Measurements from ENCODE around the gene CYP3A5.

DNA sequence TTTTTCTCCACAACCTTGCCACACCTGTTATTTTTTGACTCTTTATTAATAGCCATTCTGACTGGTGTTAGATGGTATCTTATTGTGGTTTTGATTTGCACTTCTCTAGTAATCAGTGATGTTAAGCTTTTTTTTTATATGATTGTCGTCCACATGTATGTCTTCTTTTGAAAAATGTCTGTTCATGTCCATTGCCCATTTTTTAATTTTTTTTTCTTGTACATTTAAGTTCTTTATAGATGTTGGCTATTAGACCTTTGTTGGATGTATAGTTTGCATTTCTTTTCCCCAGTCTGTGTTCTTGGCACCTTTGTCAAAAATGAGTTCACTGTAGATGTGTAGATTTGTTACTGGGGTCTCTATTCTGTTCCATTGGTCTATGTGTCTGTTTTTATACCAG lies 34.2 kb downstream of the CYP3A5 start:
- TF ChIP-seq CHD1 (IDR thresholded peaks at IDR 0.05; ENCODE audit: low read depth, low read length), result no peak
- TF ChIP-seq, protein P1, sequence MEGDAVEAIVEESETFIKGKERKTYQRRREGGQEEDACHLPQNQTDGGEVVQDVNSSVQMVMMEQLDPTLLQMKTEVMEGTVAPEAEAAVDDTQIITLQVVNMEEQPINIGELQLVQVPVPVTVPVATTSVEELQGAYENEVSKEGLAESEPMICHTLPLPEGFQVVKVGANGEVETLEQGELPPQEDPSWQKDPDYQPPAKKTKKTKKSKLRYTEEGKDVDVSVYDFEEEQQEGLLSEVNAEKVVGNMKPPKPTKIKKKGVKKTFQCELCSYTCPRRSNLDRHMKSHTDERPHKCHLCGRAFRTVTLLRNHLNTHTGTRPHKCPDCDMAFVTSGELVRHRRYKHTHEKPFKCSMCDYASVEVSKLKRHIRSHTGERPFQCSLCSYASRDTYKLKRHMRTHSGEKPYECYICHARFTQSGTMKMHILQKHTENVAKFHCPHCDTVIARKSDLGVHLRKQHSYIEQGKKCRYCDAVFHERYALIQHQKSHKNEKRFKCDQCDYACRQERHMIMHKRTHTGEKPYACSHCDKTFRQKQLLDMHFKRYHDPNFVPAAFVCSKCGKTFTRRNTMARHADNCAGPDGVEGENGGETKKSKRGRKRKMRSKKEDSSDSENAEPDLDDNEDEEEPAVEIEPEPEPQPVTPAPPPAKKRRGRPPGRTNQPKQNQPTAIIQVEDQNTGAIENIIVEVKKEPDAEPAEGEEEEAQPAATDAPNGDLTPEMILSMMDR (conservative IDR thresholded peaks at IDR 0.05; ENCODE audit: low read depth, low read length), result no peak
- TF ChIP-seq RCOR1 (IDR thresholded peaks at IDR 0.05; ENCODE audit: insufficient replicate concordance, low read length), result no peak
- no peak for TF ChIP-seq MAZ (IDR thresholded peaks at IDR 0.05; ENCODE audit: borderline replicate concordance, low read depth, low read length)
- TF ChIP-seq RAD21 (IDR thresholded peaks at IDR 0.05; ENCODE audit: low read length), result no peak

Data from IMR-90 (cell line).